CD4-positive, alpha-beta T cell treated with Interferon gamma for 1 hour (primary cell): ENCODE measurements around the gene FBXL17.

Source experiments
- DNase-seq: peaks from one replicate; pipeline ENCODE4 v3.0.0-alpha.2; 2020

The FBXL17 gene

DNA sequence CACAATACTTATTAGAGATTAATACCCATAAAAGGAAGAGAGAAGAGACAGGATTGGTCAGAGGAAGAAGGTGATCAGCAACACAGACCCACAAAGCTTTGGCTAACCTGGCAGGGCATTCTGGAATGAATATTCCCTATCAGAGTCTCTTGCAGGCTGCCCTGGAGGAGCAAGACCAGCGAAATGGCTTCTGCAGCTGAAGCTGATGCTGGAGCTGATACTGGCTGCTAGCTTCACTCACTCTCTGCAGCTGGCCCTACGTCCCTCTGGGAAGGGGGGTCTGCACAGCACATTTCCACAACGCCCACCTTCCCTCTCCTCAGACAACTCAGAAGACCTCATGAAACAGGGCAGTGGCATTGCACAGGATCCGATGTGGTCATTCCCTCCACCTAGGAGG is 541.3 kb downstream of the FBXL17 start:
- no peak for DNase-seq

- DNase-seq: no peak
Measured at GRCh38 chr5:107840161-107840560, 541.7 kb downstream of the FBXL17 start.

DNA sequence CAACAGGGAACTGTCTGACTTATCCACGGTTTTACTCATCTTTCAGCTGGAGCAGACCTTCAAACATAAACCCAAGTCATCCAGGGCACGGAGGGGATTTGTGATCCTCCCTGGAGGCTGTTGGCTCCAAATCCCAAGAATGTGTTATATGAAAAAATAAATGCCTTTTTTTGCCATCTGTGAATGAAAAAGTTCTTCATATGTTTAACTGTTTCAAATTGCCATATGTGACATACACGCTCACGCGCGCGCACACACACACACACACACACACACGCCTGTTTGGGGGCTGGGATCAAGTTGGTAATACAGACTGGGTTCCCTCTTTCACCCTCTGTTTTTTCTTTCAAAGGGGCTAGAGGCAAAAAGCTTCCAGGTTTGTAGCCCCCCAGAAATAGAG is 546.8 kb downstream of the FBXL17 start:
- no peak for DNase-seq

DNA sequence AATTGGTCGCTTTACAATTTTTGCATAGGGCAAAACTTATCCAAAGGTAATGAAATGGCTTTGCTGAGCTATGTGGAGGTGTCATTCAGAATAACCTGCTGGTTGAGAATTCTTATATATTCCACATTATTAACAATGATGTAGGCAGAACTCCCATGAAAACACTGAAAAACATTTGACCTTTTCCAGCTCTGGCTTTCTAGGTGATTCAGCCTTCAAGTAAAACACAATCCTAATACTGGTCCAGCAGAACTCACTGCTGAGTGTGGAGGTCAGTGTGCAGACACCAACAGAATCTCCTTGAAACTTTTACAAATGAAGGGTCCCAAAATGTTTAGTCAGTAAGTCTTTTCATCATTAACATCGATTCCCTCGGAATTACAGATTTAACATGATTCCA is 549.2 kb downstream of the FBXL17 start:
- no peak for DNase-seq

DNA sequence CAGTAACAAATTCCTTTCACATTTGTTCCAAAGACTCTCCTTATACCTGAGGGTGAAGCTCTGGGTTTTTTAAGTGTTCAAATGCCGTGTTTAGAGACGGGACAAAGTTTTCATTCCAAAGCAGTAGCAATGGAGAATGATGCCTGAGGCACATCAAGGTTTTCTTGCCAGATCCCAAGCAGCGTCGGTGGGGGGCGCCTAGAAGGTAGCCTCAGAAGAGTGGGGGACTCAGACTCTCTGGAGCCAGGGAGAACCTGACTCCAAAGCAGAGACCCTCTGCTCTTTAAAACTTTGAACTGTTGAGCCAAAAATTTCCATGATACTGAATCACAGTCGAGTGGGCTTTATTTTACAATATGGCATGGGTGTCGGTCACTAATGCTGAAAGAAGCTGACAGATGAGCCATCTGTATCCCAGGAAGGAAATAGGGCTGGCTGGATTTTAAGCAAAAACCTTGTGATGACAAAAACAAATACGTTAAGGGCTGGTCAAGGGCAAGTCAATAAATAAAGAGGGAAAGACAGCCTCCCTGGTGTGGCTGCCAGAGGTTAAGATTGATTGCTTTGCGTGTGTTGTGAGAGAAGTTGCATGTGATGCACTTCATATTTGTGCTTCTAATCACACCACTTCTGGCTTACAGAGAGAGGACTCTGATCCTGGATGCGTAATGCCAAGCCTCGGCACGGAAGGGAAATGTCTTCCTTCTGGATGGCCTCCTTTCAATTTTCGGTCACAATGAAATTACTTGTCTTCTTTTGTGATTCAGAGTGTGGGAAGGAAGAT is 550.1 kb downstream of the FBXL17 start:
- no peak for DNase-seq

- DNase-seq: no peak
Measured at GRCh38 chr5:107830750-107831149, 551.1 kb downstream of the FBXL17 start.

GRCh38 chr5:107826311-107827000 is 555.4 kb downstream of the FBXL17 start:
- DNase-seq: no peak

GRCh38 chr5:107824821-107825220 is 557.1 kb downstream of the FBXL17 start:
- DNase-seq: no peak

DNA sequence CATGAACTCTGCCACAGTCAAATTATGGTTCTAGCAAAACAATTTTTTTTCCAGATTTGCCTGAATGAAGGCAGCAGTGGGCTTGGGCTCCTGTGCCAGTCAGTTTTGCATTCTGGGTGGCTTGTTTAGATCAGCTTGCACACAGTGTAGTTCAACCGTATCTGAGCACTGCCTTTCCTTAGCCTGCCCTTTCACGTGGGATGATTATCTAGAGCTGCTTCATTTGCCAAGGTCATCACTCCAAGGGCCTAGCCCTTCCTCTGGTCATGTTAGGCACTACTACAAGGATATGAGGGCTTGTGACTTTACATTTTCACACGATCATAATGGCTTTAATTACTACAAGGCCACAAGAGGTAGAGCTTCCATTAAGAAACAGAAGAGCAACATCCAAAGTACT is 560.6 kb downstream of the FBXL17 start:
- DNase-seq: no peak

DNA sequence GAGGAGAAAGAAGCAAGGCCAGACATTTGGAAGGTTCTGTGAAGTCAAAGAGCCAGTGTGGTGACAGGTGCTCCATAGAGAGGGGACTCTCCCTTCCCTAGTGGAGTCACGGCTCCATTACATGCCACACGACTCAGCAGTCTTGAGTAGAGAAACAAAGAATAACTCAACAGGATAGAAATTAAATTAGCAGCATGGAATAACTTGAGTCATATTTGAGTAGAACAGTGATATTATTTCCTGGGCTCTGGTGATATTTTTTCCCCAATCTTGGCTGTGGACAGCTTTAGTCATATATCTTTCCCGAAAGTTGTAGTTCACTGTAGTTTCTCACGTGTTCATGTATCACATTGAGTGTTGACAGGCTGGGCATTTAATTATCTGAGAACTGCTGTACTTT is 561.5 kb downstream of the FBXL17 start:
- DNase-seq: no peak

DNA sequence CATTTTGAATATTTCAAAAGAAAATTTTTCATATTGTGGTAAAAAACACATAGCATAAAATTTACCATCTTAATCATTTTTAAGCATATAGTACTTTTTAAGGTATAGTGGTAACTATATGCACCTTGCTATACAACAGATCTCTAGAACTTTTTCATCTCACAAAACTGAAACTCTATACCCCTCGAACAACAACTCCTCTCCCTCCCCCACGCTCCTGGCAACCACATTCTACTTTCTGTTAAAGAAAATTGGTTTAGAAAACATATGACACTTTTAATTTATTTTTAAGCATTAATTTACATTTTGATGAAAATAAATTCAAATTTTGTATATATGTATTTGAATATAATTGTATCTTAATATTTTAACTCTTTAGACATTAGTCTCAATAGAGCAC is 563.9 kb downstream of the FBXL17 start:
- DNase-seq: no peak

- DNase-seq: no peak
Measured at GRCh38 chr5:107817436-107817835, 564.5 kb downstream of the FBXL17 start.

DNA sequence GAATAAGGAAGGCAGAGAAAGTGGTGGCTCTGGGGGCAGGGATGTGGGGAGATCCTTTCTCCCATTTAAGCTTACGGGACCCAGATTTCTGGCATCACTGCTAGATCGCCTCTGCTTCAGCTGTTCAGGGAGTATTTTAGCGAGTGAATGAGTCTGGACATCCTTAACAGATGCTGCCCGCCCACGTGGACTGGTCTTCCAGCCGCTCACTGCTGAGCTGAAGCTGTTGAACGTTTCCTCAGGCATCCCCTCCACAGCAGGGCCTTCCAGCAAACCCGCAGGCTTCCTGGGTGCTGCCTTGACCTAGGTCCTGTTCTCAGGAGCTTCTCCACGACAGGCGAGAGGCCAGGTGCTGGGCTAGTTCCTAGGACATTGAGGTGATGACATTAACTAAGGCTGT is 566.8 kb downstream of the FBXL17 start:
- no peak for DNase-seq

DNA sequence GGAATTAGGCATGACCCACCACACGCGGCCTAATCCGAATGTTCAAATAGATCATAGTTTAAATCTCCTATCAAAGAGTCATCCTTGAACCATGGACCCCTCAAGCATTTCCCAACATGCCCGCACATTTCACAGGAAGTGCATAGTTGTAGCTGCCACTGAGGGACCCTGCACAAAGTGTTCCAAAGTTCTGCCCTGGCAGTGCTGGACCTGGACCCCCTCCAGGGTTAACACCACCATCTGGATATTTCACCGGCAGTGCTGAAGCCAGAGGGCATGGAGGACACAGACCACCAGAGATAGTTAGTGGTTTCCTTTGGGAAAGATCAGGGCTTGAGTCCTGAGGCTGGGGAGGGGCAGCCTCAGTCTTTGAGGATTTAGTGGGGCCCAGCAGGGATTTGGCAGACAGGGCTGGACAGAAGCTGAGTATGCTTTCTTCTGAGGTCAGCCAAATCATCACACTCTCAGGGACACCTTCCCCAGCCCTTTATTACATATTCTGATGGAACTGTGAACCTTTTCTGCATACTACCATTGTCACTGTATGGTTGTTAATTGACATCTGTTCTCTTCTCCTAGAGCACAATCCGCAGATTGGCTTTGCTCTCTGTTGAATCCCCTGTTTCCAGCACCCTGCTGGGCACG is 567.6 kb downstream of the FBXL17 start:
- no peak for DNase-seq

- no peak for DNase-seq
Measured at GRCh38 chr5:107813559-107813958, 568.3 kb downstream of the FBXL17 start.

- no peak for DNase-seq
Measured at GRCh38 chr5:107812570-107813141, 569.2 kb downstream of the FBXL17 start.

DNA sequence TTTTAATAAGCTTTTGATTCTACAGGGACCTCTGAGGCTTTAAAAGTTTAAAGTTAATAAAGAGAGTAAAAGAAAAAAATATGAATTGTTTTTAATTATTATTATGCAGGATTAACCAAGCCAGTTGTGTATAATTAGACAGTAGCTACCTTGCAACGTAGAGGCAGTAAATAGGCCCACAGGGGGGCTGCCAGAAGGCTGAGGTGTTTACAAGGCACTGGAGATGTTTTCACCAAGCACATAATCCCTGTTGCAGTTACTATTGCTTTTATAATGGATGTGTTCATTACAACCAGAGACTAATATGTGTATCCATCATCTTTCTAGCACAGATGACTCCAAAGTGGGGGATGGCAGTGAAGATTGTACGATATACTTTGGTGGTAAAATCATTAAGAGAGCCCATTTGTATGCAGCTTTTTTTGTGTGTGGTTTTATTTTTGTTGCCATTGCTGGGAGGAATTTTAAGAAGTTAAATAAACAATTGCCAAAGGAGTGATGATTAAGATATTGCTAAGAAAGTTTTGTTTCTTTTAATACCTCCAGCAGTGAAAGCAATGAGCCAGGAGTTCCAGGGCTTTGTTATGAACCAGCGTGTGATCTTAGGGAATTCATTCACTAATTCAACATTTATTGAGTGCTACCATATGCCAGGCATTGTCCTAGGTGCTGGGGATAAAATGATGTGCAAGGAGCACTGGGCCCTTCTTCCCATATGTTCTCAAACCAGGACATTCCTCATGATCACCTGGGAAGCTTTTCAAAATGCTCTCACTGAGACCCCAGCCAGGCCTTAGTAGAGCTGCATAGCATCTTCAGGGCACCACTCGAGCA is 572.5 kb downstream of the FBXL17 start:
- DNase-seq: no peak
